Ureter (tissue), 1 donor: ENCODE data around the gene NFATC3. TPM values are rescaled to one million over a fixed set of nuclear protein-coding genes. Genes with fewer than 3 reads are reported as not detected.

Source experiments
- DNase-seq: peaks from one replicate; pipeline ENCODE4 v3.0.0-alpha.2; 2020; ENCODE audit warnings: low spot score
- total RNA-seq: library from RNA; stranded (reverse); gene quantifications from one replicate; pipeline ENCODE4 v1.2.4, GENCODE V29; 2023
- donor health status: DM: yes; HTN: yes; CAD: no.

The NFATC3 gene
- total RNA-seq, 1 donor from 2014 or later = 44.0 TPM

GRCh38 chr16:68230176-68230571, 145.0 kb downstream of the NFATC3 start:
- no peak for DNase-seq

GRCh38 chr16:68230956-68231355, 145.8 kb downstream of the NFATC3 start:
- DNase-seq = no peak

- no peak for DNase-seq
Observed at GRCh38 chr16:68231384-68232136, 146.4 kb downstream of the NFATC3 start.

- no peak for DNase-seq
Observed at GRCh38 chr16:68232335-68232734, 147.2 kb downstream of the NFATC3 start.

- no peak for DNase-seq
Observed at GRCh38 chr16:68233085-68233834, 148.1 kb downstream of the NFATC3 start.

- no peak for DNase-seq
Observed at GRCh38 chr16:68233835-68234187, 148.6 kb downstream of the NFATC3 start.

GRCh38 chr16:68234188-68235107, 149.3 kb downstream of the NFATC3 start:
- peak; percentile 91 for DNase-seq

GRCh38 chr16:68235108-68235886, 150.1 kb downstream of the NFATC3 start:
- no peak for DNase-seq

- DNase-seq = no peak
Observed at GRCh38 chr16:68235887-68236136, 150.6 kb downstream of the NFATC3 start, which contains the start of gene ESRP2. Gene ESRP2 (minus strand): TSS chr16:68236127. CDS start chr16:68236045, 82 bp downstream.

GRCh38 chr16:68236137-68236825, 151.1 kb downstream of the NFATC3 start:
- DNase-seq = peak; percentile 87

GRCh38 chr16:68236826-68237242, 151.7 kb downstream of the NFATC3 start:
- no peak for DNase-seq

GRCh38 chr16:68237243-68238028, 152.3 kb downstream of the NFATC3 start:
- peak; percentile 99 for DNase-seq

GRCh38 chr16:68238029-68238345, 152.8 kb downstream of the NFATC3 start:
- no peak for DNase-seq

GRCh38 chr16:68242085-68242484, 156.9 kb downstream of the NFATC3 start:
- DNase-seq = no peak

GRCh38 chr16:68242926-68243858, 158.0 kb downstream of the NFATC3 start:
- DNase-seq = no peak

GRCh38 chr16:68244481-68244902, 159.3 kb downstream of the NFATC3 start:
- DNase-seq = no peak

GRCh38 chr16:68244903-68245853, 160.0 kb downstream of the NFATC3 start, which contains the start of gene PLA2G15:
Gene PLA2G15 (plus strand): TSS chr16:68245373. CDS start chr16:68245427, 54 bp downstream.
- DNase-seq = peak; percentile 98

- DNase-seq = no peak
Observed at GRCh38 chr16:68246121-68246520, 161.0 kb downstream of the NFATC3 start.
